ENCODE measurements around the gene FOXS1. TPM values are rescaled to one million over a fixed set of nuclear protein-coding genes. Genes with fewer than 3 reads are reported as not detected.
A peak's percentile ranks its signal among the peaks of the same experiment; 100 is the strongest.

FOXS1 gene
- total and polyA plus RNA-seq, 2 experiments from 2014 or later, result 0.26 TPM; not detected in 1

GRCh38 chr20:31862157-31862470 is 16.7 kb upstream of the FOXS1 start:
- DNase-seq (ENCODE audit: low spot score) (no peak), ATAC-seq (no peak)
- peak overlapping the region; percentile 100 for H3K4me2 ChIP-seq
- Mint-ChIP-seq H3K4me1 (peaks cover 11% of the 10 kb centered on the region; the same call in 2 of the 3 replicates), H3K9me3 (peaks cover 43% of the 10 kb centered on the region; the same call in 2 of the 3 replicates), H3K36me3 (ENCODE audit: low read depth) (no peaks in the 10 kb centered on the region; the same call in 2 of the 3 replicates), H3K27ac (peak overlapping the region; percentile 68; the same call in 1 of the 2 replicates), H3K4me3 (peak overlapping the region; percentile 84), H3K27me3 (ENCODE audit: insufficient read depth, low read depth, poor library complexity) (peaks cover 30% of the 10 kb centered on the region)
- no peaks in the 10 kb centered on the region for H3K9me2 ChIP-seq (ENCODE audit: insufficient read depth)
- H3K79me2 ChIP-seq (replicated peaks; ENCODE audit: insufficient read depth), result no peaks in the 10 kb centered on the region
- H3K27ac ChIP-seq (ENCODE audit: low read depth), result no peak overlapping the region
- H3K4me1 ChIP-seq (ENCODE audit: insufficient read depth), result peaks cover 21% of the 10 kb centered on the region; the same call in 1 of the 2 replicates
- TF ChIP-seq POLR2AphosphoS5 (IDR thresholded peaks at IDR 0.05; ENCODE audit: low read depth) (no peak; the same call in 1 of the 2 replicates), STAT1 (IDR thresholded peaks at IDR 0.05; ENCODE audit: unreplicated experiment) (no peak), ETS1 (IDR thresholded peaks at IDR 0.05) (no peak), JUNB (IDR thresholded peaks at IDR 0.05; ENCODE audit: unreplicated experiment) (no peak), EZH2 (IDR thresholded peaks at IDR 0.05; ENCODE audit: low read depth, unreplicated experiment) (no peak), REST (IDR thresholded peaks at IDR 0.05; ENCODE audit: unreplicated experiment) (no peak), ZNF462 (CRISPR knock-in tag; IDR thresholded peaks at IDR 0.05) (no peak), CTCF (conservative IDR thresholded peaks at IDR 0.05; ENCODE audit: low read depth in 2 of 2) (no peak), CREB1 (CRISPR knock-in tag; IDR thresholded peaks at IDR 0.05; ENCODE audit: low read depth) (no peak), NANOG (IDR thresholded peaks at IDR 0.05; ENCODE audit: borderline replicate concordance) (no peak), ZNF331 (CRISPR knock-in tag; IDR thresholded peaks at IDR 0.05; ENCODE audit: low read depth) (no peak), ZNF114 (CRISPR knock-in tag; IDR thresholded peaks at IDR 0.05) (no peak), EZH2phosphoT487 (IDR thresholded peaks at IDR 0.05; ENCODE audit: unreplicated experiment) (no peak)
- peaks cover 24% of the 10 kb centered on the region for H3F3A ChIP-seq (replicated peaks; ENCODE audit: low read depth)
- peaks cover 48% of the 10 kb centered on the region for H3K27me3 ChIP-seq (ENCODE audit: insufficient read depth)
- peak overlapping the region; percentile 98 for H3K4me3 ChIP-seq
- H4K20me1 ChIP-seq (replicated peaks; ENCODE audit: insufficient read depth), result no peaks in the 10 kb centered on the region; the same call in none of the 2 replicates
- H3K36me3 ChIP-seq (ENCODE audit: insufficient read depth), result no peaks in the 10 kb centered on the region
- H2AFZ ChIP-seq, result peak overlapping the region; percentile 72
